Colonic mucosa (tissue), 4 donors: ENCODE measurements around the gene WDR64. TPM values are rescaled to one million over a fixed set of nuclear protein-coding genes. Genes with fewer than 3 reads are reported as not detected.

Experiments used
- DNase-seq: peaks from one replicate; pipeline ENCODE4 v3.0.0-alpha.2; 2020
- H3K27ac ChIP-seq: fragments of 200-600 bp; one replicate; pipeline ENCODE4 v1.8.0; 2021
- H3K27me3 ChIP-seq: fragments of 200-600 bp; one replicate; pipeline ENCODE4 v1.8.0; 2021
- H3K36me3 ChIP-seq: fragments of 200-600 bp; one replicate; pipeline ENCODE4 v1.8.0; 2021
- H3K4me1 ChIP-seq: fragments of 200-600 bp; one replicate; pipeline ENCODE4 v1.8.0; 2021; ENCODE audit warnings: mild to moderate bottlenecking
- H3K4me3 ChIP-seq: fragments of 200-600 bp; one replicate; pipeline ENCODE4 v1.8.0; 2021
- H3K9ac ChIP-seq, 2 donors: one replicate each; pipeline ENCODE4 v1.7.0; 2013; ENCODE audit warnings: control low read depth in 2 of 2, low read depth in 2 of 2, low read length in 2 of 2
- H3K9me3 ChIP-seq: fragments of 200-600 bp; one replicate; pipeline ENCODE4 v1.8.0; 2021
- CTCF ChIP-seq: fragments of 200-600 bp; IDR thresholded peaks from one replicate; pipeline ENCODE4 v1.8.0; 2022; ENCODE audit warnings: antibody characterized with exemption, mild to moderate bottlenecking
- intact Hi-C: fragments of 100-400 bp; cut with DNase I; formaldehyde crosslinking; loops from one replicate; pipeline ENCODE4 v1.14.1; 2022
- total RNA-seq, 2 donors: library from RNA; stranded (reverse); fragmentation: NEBNext Ultra II Directional in 1 of 2; extraction: Animal tissue kit (Norgen Biotek cat#: 25700) in 1 of 2; gene quantifications; one replicate each; pipeline ENCODE4 v1.2.1, GENCODE V29; 2021
- donor health status: healthy.
- donor health status: DM: no; HTN: no; CAD: no.
- donor health status: DM: no; HTN: no; CAD: no.

Gene WDR64
- total RNA-seq, 2 donors from 2014 or later = not detected

- H3K27me3 ChIP-seq = no peaks in the 10 kb centered on the region
- no peak for TF ChIP-seq CTCF
- DNase-seq = no peak
- peak overlapping the region; percentile 100 for H3K27ac ChIP-seq
- H3K4me3 ChIP-seq = peak overlapping the region; percentile 76
- no peaks in the 10 kb centered on the region for H3K9me3 ChIP-seq
- peaks cover 2% of the 10 kb centered on the region for H3K4me1 ChIP-seq
- no peaks in the 10 kb centered on the region for H3K36me3 ChIP-seq
- no peak overlapping the region for H3K9ac ChIP-seq
- intact Hi-C loops = loop anchor here (5.0 kb wide), 1 partner anchor 150 kb away; the partner anchor contains the start of gene MAP1LC3C
Measured at GRCh38 chr1:241846862-241847539, 194.9 kb downstream of the WDR64 start.

GRCh38 chr1:241847540-241847795, 195.4 kb downstream of the WDR64 start:
- Histone ChIP-seq H3K9ac (peak overlapping the region in 1 of 2 donors; percentile 38), H3K4me3 (peak overlapping the region; percentile 76), H3K4me1 (peaks cover 2% of the 10 kb centered on the region), H3K36me3 (no peaks in the 10 kb centered on the region), H3K27ac (peak overlapping the region; percentile 100), H3K9me3 (no peaks in the 10 kb centered on the region), H3K27me3 (no peaks in the 10 kb centered on the region)
- intact Hi-C loops = loop anchor here (5.0 kb wide), 1 partner anchor 150 kb away; the partner anchor contains the start of gene MAP1LC3C
- TF ChIP-seq CTCF = no peak
- no peak for DNase-seq

- H3K27ac ChIP-seq = peak within 1 kb of the TSS; percentile 100
- peak within 1 kb of the TSS; percentile 76 for H3K4me3 ChIP-seq
- H3K9me3 ChIP-seq = no peaks in the 10 kb centered on the region
- no peak for TF ChIP-seq CTCF
- H3K27me3 ChIP-seq = no peaks in the 10 kb centered on the region
- DNase-seq = peak; percentile 90
- H3K4me1 ChIP-seq = peaks cover 2% of the 10 kb centered on the region
- intact Hi-C loops = loop anchor here (5.0 kb wide), 1 partner anchor 149 kb away; the partner anchor contains the start of gene MAP1LC3C
- peak within 1 kb of the TSS; percentile 38 to 81 for H3K9ac ChIP-seq
- H3K36me3 ChIP-seq = no peaks in the 10 kb centered on the region
Measured at GRCh38 chr1:241847796-241848685, 196.0 kb downstream of the WDR64 start, which contains the start of gene EXO1. Gene EXO1 (plus strand): TSS chr1:241848204. CDS start chr1:241850426, 2,222 bp downstream.

- no peaks in the 10 kb centered on the region for H3K36me3 ChIP-seq
- peaks cover 2% of the 10 kb centered on the region for H3K4me1 ChIP-seq
- no peaks in the 10 kb centered on the region for H3K27me3 ChIP-seq
- peak overlapping the region; percentile 76 for H3K4me3 ChIP-seq
- no peaks in the 10 kb centered on the region for H3K9me3 ChIP-seq
- intact Hi-C loops = loop anchor here (5.0 kb wide), 1 partner anchor 148 kb away; the partner anchor contains the start of gene MAP1LC3C
- TF ChIP-seq CTCF = no peak
- peak overlapping the region in 1 of 2 donors; percentile 38 for H3K9ac ChIP-seq
- no peak overlapping the region for H3K27ac ChIP-seq
- DNase-seq = no peak
Measured at GRCh38 chr1:241848686-241849344, 196.7 kb downstream of the WDR64 start.

- no peak for DNase-seq
- H3K27me3 ChIP-seq = no peaks in the 10 kb centered on the region
- no peak overlapping the region for H3K4me3 ChIP-seq
- H3K4me1 ChIP-seq = peaks cover 2% of the 10 kb centered on the region
- H3K36me3 ChIP-seq = no peaks in the 10 kb centered on the region
- intact Hi-C loops = loop anchor here (5.0 kb wide), 1 partner anchor 148 kb away; the partner anchor contains the start of gene MAP1LC3C
- H3K9me3 ChIP-seq = no peaks in the 10 kb centered on the region
- H3K27ac ChIP-seq = no peak overlapping the region
- no peak overlapping the region for H3K9ac ChIP-seq
- no peak for TF ChIP-seq CTCF
Measured at GRCh38 chr1:241849345-241849695, 197.2 kb downstream of the WDR64 start.
